Adrenal gland (tissue), 12 donors: ENCODE results near the gene TACC2. TPM values are rescaled to one million over a fixed set of nuclear protein-coding genes. Genes with fewer than 3 reads are reported as not detected.

Experiments used
- DNase-seq, 7 donors: peaks; one replicate each; pipeline ENCODE4 v3.0.0-alpha.2; 2019 to 2020
- H3K27ac ChIP-seq, 5 donors: fragments of 200-600 bp; sonication (generic) in 4 of 5; 1 replicate in 3 of 5; 2 replicates in 2 of 5; pipeline versions ENCODE4 v1.5.1 to v1.8.0; 2016 to 2020; ENCODE audit warnings: mild to moderate bottlenecking in 1 of 5
- H3K27me3 ChIP-seq: fragments of 200-600 bp; 2 replicates; pipeline ENCODE4 v1.8.0; 2021
- H3K36me3 ChIP-seq, 2 donors: fragments of 200-600 bp; replicated peaks in 1 of 2; 1 replicate in 1 of 2; 2 replicates in 1 of 2; pipeline versions ENCODE4 v1.5.1 to v1.8.0; 2018 to 2022
- H3K4me1 ChIP-seq, 2 donors: fragments of 200-600 bp; replicated peaks in 1 of 2; 1 replicate in 1 of 2; 2 replicates in 1 of 2; pipeline versions ENCODE4 v1.5.1 to v1.8.0; 2018 to 2021
- H3K4me3 ChIP-seq, 4 donors: fragments of 200-600 bp; sonication (generic) in 3 of 4; one replicate each; pipeline ENCODE4 v1.5.1; 2016 to 2018
- H3K9me3 ChIP-seq, 3 donors: fragments of 200-600 bp; sonication (generic) in 1 of 3; replicated peaks in 1 of 3; 1 replicate in 2 of 3; 2 replicates in 1 of 3; pipeline versions ENCODE4 v1.5.1 to v1.8.0; 2016 to 2021
- POLR2A ChIP-seq, 2 donors: fragments of 450-650 bp; IDR thresholded peaks; one replicate each; pipeline ENCODE4 v1.6.1; 2017; ENCODE audit warnings: antibody characterized with exemption in 2 of 2, mild to moderate bottlenecking in 2 of 2, moderate library complexity in 1 of 2
- WGBS, 4 donors: extraction: QIAGEN DNeasy Blood & Tissue Kit in 2 of 4; methylation state at CpG; one replicate each; pipeline versions ENCODE4 v1.1.5 to v1.1.7; 2013 to 2017; 5-methylcytosine and 5-hydroxymethylcytosine counted together
- intact Hi-C, 2 donors: fragments of 100-400 bp; cut with DNase I; formaldehyde crosslinking; loops; one replicate each; pipeline versions ENCODE4 v1.14.1 to v1.15.0; 2022 to 2023
- polyA plus RNA-seq, 3 donors: library from polyadenylated mRNA; stranded (reverse); fragments of 200-250 nt in 2 of 3; fragments of 350-450 nt in 1 of 3; fragmentation: Illumina TruSeq in 1 of 3; extraction: RNeasy Lipid Tissue Mini Kit (QIAGEN cat#74804) in 1 of 3; gene quantifications; one replicate each; pipeline ENCODE4 v1.2.3, GENCODE V29; 2013 to 2014
- total RNA-seq, 9 donors: library from RNA; depleted of rRNA in 4 of 9; stranded (reverse); fragments of >200 nt in 4 of 9; fragments of 120-200 nt in 1 of 9; fragmentation: NEBNext Ultra II Directional in 1 of 9; extraction: Animal tissue kit (Norgen Biotek cat#: 25700) in 1 of 9; gene quantifications; one replicate each; pipeline versions ENCODE4 v1.1.0 to v1.2.4, GENCODE V29; 2013 to 2023
- TF ChIP-seq, protein P1 (sequence below), 6 experiments: fragments of 450-650 bp in 4 of 6; fragments of 200-600 bp in 2 of 6; sonication (generic) in 1 of 6; IDR thresholded peaks; 1 replicate in 5 of 6; 2 replicates in 1 of 6; pipeline versions ENCODE4 v1.5.1 to v1.8.0; 2016 to 2021; ENCODE audit warnings: antibody characterized with exemption in 6 of 6, mild to moderate bottlenecking in 2 of 6, moderate library complexity in 1 of 6
- donor health status: healthy with polysubstance abuse.
- donor health status: Bipolar disorder and iron deficiency.
- donor health status: DM: yes; HTN: yes; CAD: no.
- donor health status: DM: no; HTN: no; CAD: no.
- donor health status: DM: no; HTN: no; CAD: no.
- donor health status: DM: yes; HTN: yes; CAD: no.

TACC2 gene
- total and polyA plus RNA-seq, 12 donors: 11.3 to 45.7 (median 26.3) TPM

DNA sequence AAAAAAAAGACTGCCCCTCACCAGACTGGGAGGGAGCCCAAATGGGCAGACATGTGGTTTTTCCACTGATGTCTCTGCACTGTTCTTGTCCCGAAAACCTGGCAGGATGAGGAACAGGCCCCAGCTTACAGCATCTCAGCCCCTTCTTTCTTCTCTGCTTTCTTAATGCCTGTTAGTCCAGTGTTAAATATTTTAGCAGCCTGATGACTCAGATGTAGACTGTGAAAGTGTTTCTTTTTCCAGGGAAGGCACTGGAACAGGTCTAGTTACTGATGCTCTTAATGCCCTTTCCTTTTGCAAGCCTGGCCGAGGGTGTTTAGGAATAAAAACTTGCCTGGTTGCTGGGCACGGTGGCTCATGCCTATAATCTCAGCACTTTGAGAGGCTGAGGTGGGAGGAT lies 107.7 kb downstream of the TACC2 start:
- Histone ChIP-seq H3K36me3 (no peaks in the 10 kb centered on the region), H3K27me3 (no peaks in the 10 kb centered on the region), H3K4me1 (no peaks in the 10 kb centered on the region), H3K9me3 (no peaks in the 10 kb centered on the region), H3K27ac (no peak overlapping the region), H3K4me3 (no peak overlapping the region)
- intact Hi-C loops: no loop called here
- WGBS, 4 donors: 81 to 88% (median 85%) methylated on average over 3 of the region's 3 CpGs
- no peak for DNase-seq
- TF ChIP-seq POLR2A (IDR thresholded peaks at IDR 0.05): no peak
- TF ChIP-seq, protein P1, sequence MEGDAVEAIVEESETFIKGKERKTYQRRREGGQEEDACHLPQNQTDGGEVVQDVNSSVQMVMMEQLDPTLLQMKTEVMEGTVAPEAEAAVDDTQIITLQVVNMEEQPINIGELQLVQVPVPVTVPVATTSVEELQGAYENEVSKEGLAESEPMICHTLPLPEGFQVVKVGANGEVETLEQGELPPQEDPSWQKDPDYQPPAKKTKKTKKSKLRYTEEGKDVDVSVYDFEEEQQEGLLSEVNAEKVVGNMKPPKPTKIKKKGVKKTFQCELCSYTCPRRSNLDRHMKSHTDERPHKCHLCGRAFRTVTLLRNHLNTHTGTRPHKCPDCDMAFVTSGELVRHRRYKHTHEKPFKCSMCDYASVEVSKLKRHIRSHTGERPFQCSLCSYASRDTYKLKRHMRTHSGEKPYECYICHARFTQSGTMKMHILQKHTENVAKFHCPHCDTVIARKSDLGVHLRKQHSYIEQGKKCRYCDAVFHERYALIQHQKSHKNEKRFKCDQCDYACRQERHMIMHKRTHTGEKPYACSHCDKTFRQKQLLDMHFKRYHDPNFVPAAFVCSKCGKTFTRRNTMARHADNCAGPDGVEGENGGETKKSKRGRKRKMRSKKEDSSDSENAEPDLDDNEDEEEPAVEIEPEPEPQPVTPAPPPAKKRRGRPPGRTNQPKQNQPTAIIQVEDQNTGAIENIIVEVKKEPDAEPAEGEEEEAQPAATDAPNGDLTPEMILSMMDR (IDR thresholded peaks at IDR 0.05): no peak

DNA sequence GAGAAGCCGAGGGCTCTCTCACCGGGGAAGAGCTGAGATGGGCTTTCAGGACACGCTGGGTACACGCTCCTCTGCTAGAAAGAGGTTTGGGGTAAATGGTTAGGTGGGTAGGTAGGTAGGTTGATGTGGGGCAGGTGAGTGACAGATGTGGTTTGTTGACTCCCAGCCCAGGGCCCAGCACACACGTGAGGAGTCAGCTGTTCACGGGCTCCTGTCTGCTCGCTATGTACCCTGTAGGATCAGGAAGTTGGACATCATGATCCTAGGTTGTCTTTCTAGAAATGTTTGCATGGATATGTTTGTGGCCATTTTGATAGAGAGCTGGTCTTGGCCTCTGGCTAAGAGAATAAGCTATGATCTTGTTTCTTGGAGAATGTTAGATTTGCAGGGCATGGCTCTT lies 109.0 kb downstream of the TACC2 start:
- intact Hi-C loops: no loop called here

DNA sequence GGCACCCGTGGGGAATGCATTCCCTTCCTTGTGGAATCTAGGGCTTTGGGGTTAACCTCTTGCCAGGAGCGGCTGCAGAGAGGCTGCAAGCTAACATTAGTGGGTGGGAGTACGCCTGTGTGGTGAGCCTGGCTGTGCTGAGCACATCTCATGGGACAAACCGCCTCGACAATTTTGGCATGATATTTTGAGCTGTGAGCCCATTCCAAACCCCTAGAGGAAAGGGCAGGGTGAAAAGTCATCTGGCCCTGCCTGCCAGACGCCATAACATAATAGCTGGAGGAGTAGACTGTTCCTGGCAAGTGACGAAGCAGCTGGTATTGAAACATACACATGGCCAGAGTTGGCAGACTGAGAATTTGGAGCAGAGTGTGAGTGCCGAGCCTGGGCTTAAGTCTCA lies 110.0 kb downstream of the TACC2 start:
- Histone ChIP-seq H3K4me1 (no peaks in the 10 kb centered on the region), H3K27ac (no peak overlapping the region), H3K36me3 (no peaks in the 10 kb centered on the region), H3K4me3 (no peak overlapping the region), H3K27me3 (no peaks in the 10 kb centered on the region), H3K9me3 (no peaks in the 10 kb centered on the region)
- intact Hi-C loops: no loop called here
- TF ChIP-seq, protein P1 (IDR thresholded peaks at IDR 0.05): no peak
- no peak for TF ChIP-seq POLR2A (IDR thresholded peaks at IDR 0.05)
- 52 to 76% (median 68%) methylated on average over 4 to 8 of the region's 8 CpGs for WGBS, 4 donors
- DNase-seq: no peak

More for the DNA sequence above, 109.0 kb downstream of the TACC2 start:
- Histone ChIP-seq H3K27ac (no peak overlapping the region), H3K27me3 (no peaks in the 10 kb centered on the region), H3K4me1 (no peaks in the 10 kb centered on the region), H3K4me3 (no peak overlapping the region), H3K9me3 (no peaks in the 10 kb centered on the region), H3K36me3 (no peaks in the 10 kb centered on the region)
- WGBS, 4 donors: 80 to 88% (median 86%) methylated on average over 4 to 7 of the region's 7 CpGs
- DNase-seq: no peak
- TF ChIP-seq POLR2A (IDR thresholded peaks at IDR 0.05): no peak
- TF ChIP-seq, protein P1 (IDR thresholded peaks at IDR 0.05): no peak

DNA sequence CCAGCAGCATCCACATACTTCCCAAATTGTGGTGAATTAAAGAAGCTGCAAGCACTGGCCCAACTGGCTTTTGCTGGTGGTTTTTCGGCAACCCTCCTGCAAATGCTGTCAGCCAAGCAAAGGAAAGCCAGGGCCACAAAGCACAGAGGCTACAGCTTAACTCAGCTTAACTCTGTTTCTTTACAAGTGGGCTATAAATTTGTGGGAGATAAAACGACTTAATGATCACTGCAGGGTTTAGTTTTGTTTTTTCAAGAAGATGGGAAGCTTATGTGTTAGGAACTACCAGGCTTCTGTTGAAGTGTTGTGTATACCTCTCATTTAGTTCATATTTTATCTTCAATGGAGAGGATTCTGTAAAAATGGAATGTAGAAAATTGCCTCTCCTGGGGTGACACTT lies 110.6 kb downstream of the TACC2 start:
- Histone ChIP-seq H3K27me3 (no peaks in the 10 kb centered on the region), H3K27ac (no peak overlapping the region), H3K36me3 (no peaks in the 10 kb centered on the region), H3K4me3 (no peak overlapping the region), H3K9me3 (no peaks in the 10 kb centered on the region), H3K4me1 (no peaks in the 10 kb centered on the region)
- no peak for DNase-seq
- intact Hi-C loops: no loop called here
- no peak for TF ChIP-seq POLR2A (IDR thresholded peaks at IDR 0.05)
- TF ChIP-seq, protein P1 (IDR thresholded peaks at IDR 0.05): no peak
- WGBS, 4 donors: 54 to 62% (median 59%) methylated on average over 2 of the region's 2 CpGs
